HG03457 (cell line): ENCODE measurements around the gene GEMIN4.

ENCODE experiments used
- ATAC-seq: cut with Tn5 transposase; IDR thresholded peaks from one replicate; pipeline ENCODE4 v1.9.1; 2021; ENCODE audit warnings: moderate number of reproducible peaks; ENCODE audit not compliant: unreplicated experiment

GEMIN4 gene

DNA sequence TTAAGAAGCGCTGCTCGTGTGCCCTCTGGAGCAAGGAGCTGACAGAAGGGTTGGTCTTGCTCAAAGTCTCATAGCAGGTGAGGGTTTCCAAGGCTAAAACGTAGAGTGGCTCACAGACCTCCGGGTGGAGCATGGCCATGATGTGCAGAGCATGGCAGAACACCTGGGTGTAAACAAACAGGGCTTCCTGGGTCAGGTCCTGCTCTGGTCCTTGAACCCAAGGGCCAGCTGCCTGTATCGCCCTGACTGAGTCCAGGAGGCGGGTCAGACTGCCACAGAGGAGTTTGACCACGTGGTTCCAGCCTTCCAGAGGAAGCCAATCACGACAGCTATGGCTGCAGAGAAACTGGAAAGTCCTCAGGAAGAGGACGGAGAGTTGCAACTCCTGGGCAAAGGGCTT is 7.1 kb downstream of the GEMIN4 start:
- no peak for ATAC-seq

DNA sequence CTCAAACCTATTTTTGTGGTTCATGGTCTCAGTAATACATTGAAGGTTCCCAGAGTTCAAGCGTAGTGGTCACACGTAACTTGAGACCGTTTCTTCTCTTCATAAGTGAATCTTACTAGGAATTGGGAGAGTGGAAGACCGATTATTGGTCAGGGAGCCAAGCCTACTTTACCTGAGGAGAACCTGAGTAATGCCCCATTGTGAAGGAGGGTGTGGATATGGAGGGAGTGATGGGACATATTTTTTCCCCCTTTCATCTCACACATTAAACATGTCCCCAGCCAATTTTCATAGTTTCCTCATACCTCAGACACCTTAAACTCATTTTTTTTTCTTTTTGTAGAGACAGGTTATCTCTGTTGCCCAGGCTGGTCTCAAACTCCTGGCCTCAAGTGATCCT is 8.9 kb downstream of the GEMIN4 start:
- ATAC-seq = no peak

DNA sequence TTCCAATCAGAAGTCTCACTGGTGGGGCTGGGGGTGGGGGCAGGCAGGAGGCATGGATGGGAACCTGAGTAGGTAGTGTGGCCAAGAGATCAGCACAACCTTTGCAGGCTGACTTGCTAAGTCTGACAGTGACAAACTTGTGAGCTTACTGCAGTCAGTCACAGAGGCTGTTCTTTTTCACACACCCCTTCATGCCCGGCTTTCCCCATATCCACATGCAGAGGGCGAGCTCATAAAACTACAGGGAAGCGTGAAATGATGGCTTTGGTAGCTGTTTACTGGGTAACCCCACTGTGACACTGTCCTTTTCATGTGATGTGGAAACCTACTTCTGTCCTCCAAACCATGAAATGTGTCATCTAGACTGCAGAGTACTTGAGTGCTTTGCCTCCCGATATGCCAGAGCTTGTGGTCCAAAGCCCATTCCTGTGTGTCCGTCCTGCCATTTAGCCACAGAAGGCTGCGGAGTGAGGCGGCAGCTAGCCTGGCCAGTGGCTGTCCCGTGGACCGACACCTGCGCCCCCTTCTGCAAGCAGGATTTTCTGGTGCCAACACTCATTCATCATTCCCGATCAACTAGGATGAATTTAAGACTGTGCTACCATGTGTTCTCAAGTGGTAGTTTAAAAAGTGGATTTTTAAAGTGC is 9.8 kb downstream of the GEMIN4 start:
- ATAC-seq = no peak

DNA sequence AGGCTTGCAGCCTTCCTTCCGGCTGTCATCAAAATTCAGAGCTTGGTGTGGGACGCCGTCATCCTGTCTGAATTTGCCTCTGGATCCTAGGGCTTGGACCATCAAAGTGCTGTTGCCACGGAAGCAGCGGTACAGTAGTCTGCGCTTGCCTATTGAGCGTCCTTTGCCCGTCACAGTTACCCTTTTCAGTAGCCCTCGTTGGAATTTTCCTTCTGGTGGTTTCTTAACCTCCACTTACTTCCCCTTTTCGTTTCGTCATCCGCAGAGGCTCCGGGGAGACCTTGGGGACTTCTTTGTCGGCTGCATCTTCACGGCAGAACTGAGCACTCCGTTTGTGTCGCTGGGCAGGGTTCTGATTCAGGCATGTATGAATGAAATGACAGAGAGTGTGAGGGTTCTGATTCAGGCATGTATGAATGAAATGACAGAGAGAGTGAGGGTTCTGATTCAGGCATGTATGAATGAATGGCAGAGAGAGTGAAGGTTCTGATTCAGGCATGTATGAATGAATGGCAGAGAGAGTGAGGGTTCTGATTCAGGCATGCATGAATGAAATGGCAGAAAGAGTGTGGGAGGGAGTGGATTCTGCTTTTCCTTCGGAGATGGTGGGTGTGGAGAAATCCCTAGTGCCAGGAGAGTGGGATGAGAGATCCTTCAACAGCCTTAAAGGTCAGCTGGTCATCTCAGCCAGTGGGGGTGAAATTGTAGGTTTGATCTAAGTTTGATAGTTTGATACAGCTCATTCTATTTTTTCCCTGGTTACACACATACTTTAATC is 11.6 kb downstream of the GEMIN4 start:
- peak; percentile 58 for ATAC-seq

DNA sequence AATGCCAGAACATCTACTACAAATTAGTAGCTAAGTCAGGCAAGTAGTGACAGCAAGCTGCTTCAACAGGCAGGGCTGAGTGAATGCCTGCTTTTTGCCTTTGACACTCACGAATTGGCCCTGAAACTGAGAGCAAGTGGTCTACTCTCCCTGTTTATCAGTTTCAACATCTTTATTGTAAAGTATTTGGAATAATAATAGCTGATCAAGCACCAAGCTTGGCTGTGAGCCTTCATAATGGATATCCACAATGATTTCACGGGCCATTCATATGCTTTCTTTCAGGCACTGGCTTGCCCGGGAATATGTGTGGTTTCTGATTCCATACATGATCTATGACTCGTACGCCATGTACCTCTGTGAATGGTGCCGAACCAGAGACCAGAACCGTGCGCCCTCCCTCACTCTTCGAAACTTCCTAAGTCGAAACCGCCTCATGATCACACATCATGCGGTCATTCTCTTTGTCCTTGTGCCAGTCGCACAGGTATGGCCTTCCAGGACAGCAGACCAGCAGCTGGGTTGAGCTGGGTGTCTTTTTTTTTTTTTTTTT is 14.4 kb downstream of the GEMIN4 start:
- no peak for ATAC-seq

DNA sequence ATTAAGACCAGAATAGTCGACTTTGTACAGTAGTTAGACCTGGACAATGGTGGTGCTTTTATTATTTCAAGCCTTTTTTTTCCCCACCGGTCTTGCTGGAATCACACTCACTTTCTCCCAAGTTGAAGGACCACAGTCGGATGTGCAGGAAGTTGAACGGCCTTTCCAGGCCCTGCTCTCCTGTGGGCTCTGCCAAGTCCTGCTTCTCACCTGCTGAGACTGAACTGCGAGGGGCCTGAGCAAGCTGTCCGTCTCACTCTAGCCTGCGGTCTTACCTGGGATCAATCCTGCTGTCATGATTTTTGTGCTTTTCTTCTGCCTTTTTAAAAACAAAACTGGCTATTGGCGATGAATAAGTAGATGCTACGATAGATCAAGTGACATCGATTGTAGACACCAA is 18.3 kb downstream of the GEMIN4 start:
- ATAC-seq = no peak

DNA sequence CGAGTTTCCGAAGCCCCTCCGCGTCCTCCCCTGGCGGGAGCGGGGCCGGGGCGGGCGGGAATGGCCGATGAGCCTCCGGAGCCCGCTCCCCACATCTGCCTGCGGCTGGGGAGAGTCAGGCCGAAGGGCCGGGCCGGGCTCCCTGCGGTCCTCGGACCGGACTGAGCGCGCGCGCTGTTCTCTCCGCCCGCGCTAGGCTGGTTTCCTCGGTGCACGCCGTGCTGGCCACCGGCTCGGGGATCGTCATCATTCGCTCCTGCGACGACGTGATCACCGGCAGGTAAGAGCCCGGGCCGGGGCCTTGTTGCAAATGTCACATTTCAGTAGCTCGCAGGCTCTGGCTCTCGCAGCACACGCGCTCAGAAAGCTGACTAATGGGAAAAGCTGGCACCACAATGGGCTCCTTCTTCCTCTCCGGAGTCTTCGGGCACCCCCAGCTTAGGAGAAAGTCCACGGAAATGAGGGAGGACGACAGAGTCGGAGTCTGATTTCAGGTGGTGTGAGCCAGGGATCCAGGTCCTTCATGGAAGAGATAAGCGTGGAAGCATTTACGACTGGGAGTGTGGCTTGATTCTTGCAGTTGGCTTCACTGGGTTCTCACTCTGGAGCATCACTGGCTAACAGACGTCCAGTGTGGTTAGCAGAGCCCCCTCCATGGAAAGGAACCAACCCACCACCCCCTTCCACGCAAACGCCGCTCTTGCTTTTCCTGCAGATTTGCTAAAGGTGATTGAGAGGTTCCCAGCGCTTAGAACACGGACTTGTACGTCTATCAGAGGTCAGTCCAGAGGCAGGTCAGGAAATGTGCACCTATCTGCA is 19.0 kb downstream of the GEMIN4 start:
- no peak for ATAC-seq

DNA sequence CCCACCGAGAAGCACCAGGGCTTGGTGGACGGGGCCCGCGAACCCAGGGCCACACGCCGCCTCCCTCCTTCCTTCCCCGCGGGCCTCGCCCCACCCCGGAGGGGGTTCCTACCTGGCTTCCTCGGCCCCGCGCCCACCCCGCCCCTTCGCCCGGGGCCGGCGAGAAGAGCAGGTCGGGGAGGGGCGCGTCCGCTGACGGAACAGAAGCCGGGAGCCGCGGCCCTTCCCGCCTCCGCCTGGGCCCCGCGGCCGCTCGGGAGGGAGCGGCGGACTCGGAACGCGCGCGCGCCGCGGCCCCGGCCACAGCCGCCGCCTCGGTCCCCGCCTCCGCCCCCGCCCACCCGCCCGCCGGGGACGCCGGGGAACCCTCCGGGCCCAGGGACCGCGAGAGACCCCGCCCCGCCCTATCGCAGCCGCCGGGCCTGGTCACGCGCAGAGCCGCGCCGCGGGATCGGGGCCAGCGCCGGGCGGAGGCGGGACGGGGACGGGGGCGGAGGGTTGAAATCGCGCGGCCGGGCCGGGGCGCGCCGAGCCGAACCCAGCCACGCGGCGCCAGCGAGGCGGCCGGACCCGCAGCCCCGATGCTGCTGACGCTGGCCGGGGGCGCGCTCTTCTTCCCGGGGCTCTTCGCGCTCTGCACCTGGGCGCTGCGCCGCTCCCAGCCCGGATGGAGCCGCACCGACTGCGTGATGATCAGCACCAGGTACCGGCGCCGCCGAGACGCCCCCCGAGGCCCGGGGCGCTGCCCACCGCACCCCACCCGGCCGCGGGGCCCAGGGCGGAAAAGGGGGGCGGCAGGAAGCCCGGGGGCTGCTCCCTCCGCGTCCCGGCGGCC is 19.8 kb downstream of the GEMIN4 start, which contains the start of gene TLCD3A:
Gene TLCD3A, plus strand, starts transcription at position 530 of the 835 bp plus-strand sequence. Its CDS starts 52 bp downstream, at position 582.
- no peak for ATAC-seq

DNA sequence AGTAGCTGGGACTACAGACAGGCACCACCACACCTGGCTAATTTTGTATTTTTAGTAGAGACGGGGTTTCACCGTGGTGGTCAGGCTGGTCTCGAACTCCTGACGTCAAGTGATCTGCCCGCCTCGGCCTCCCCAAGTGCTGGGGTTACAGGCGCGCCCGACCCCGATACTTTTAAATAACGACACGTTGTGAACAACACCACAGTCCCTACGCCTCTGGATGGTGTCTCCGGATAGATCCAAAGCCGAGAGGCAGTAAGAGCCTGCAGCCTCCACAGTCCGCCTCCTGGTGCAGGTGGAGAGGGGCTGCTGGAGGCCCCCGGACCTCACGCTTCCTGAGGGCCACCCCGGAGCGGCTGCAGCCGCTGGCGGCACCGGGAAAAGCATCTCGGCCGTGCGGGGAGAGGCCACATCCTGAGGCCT is 20.4 kb downstream of the GEMIN4 start:
- ATAC-seq = no peak

DNA sequence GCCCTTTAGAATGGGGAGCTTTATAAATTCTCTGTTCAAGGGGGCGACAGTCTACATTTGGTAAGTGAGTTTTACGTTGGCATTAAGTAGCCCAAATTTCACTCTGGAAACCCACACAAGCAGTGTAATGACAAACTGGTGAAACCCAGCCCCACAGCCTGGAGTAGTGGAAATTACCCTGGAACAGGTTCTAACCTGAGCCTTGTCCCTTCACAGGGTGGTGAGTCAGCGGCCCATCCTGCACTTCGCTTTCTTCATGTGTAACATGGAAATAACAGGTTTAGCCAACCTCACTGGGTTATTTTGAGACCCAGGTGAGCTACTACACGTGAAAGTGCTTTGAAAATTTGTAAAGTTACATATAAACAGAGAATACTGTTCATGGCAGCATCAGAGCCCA is 23.2 kb downstream of the GEMIN4 start:
- no peak for ATAC-seq

DNA sequence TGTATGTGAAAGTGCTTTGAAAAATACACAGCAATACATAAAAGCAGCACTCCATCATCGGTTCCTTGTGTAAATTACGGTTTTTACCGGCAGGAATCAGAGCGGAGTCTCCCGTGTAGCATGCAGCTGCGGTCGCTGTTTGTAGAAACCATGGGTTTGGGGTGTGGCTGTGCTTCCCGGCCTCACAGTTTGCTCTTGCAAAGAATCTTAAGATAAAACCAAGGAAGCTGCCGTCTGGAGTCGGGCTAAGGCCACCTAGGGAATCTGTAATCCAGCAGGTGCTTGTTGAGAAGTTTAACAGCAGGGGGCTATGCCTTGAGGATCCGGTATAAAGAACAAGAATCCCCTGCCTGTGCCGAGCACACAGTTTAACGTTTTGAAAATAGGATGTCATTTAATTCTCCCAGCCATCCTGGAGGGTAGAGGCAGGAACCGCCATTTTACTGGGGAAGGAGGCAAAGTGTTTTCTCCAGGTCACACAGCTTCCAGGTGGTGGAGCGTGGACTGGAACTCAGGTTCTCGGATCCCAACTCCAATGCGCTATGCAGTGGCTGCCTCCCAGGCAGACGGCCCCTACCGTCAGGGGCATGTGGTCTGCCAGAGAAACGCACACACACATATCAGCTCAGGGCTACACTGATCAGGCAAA is 25.7 kb downstream of the GEMIN4 start:
- ATAC-seq = no peak

DNA sequence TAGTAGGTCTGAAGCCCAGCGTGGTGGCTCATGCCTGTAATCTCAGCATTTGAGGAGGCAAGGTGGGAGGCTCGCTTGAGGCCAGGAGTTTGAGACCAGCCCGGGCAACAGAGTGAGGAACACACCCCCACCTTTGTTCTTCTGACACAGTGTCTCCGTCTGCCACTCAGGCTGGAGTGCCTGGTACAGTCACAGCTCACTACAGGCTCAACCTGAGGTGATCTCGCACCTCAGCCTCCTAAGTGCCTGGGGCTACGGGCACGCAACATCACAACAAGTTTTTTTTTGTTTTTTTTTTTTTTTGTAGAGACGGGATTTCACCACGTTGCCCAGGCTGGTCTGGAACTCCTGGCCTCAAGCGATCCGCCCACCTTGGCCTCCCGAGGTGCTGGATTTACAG is 26.3 kb downstream of the GEMIN4 start:
- no peak for ATAC-seq

DNA sequence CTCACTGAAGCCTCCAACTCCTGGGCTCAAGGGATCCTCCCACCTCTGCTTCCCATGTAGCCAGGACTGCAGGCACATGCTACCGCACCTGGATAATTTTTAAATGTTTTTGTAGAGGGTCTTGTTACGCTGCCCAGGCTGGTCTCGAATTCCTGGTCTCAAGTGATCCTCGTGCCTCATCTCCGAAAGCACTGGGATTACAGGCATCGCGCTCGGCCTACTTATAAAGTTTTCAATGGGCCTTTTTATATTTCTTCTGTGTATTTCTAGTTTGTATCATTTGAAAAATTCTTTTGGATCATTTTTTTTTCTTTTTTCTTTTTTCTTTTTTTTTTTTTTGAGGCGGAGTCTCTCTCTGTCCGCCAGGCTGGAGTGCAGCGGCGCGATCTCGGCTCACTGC is 27.0 kb downstream of the GEMIN4 start:
- no peak for ATAC-seq

DNA sequence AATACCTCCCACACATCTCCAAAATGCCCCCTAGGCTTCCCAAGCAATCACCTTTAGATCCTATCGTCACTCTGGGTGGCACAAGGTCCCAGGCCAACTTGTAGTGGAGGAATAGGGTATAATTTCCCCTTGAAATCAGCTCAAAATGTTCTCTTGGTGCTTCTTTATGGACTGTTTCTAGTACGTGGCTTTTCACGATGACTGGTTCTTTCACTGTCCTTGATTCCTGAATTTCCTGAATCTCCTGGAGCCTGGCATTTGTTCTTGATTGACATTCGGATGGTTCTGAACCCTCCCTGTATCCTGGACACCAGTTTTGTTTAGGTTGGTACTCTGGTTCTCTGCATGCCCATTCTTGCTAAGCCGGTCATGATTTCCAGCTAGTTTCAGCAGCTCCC is 30.5 kb downstream of the GEMIN4 start:
- ATAC-seq = no peak

DNA sequence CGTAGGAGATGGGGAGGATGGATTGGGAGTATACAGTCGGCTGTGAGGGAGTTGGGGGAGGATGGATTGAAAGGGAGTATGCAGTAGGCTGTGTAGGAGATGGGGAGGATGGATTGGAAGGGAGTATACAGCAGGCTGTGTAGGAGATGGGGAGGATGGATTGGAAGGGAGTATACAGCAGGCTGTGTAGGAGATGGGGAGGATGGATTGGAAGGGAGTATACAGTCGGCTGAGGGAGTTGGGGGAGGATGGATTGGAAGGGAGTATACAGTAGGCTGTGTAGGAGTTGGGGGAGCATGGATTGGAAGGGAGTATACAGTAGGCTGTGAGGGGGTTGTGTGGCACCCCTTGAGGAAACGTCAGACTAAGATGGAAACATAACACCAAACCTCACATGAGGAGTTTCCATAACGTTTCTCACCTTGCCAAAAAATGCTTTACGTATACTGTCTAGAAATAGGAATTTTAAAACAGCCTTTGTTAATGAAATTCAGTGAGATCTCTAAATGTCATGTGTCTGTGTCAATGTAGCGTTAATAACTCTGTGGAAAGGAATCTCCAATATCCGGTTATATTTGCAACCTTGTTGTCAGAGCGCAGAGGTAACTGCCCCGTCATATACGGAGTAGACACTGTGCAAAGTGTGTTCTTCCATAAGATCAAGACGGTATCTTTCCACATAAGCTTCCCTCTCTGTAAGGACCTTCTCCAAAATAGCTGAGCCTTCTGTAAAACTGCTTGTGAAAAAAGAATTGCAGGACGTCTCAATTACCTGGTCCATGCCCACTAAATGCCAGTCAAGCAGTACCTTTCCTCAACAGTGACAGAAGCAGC is 31.1 kb downstream of the GEMIN4 start:
- ATAC-seq = no peak

DNA sequence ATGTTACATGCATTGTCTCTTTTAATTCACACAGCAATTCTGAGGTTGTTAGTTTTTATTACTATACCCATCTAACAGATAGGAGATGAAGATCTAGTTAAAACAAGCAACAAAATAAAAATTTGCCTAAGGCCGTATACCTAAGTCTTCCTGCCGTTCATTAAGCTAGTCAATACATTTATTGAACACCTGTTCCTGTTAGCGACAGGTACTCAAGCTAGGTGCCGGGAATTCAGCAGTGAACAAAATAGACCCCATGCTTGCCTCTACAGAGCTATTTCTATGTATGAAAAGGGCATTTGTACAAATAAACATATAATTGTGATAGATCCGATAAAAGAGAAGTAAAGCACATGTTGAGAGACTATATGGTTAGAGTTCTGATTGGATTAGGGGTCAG is 34.0 kb downstream of the GEMIN4 start:
- ATAC-seq = no peak

DNA sequence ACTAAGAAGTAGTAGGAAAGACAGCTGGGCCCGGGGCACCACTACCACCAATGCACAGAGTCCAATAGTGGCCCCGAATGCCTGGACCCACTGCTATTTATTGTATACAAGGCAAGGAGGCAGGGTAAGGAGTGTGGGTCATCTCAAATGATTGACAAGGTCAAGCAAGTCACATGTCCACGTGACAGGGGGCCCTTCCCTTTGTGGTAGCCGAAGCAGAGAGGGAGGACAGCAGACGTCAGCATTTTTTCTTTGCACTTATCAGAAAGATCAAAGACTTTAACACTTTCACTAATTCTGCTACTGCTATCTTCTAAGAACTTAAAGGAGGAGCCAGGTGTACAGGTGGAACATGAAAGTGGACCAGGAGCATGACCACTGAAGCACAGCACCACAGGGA is 43.9 kb downstream of the GEMIN4 start:
- no peak for ATAC-seq

DNA sequence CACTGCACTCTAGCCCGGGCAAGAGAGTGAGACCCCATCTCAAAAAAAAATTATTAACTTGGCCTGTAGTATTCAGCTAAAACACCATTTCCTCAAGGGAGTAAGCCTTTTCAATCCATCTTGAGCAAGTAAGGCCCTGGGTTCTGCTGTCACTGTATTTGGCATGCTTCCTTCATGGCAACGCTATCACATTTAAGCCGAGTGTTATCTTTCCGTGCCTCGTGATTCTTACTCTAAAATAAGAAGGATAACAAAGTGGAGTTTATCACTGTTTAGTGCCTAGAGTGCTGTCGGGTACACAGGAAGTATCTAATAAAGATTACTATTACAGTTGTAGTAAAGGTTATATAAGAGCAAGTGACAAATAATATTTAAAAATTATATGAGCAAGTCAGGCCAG is 46.2 kb downstream of the GEMIN4 start:
- ATAC-seq = no peak

DNA sequence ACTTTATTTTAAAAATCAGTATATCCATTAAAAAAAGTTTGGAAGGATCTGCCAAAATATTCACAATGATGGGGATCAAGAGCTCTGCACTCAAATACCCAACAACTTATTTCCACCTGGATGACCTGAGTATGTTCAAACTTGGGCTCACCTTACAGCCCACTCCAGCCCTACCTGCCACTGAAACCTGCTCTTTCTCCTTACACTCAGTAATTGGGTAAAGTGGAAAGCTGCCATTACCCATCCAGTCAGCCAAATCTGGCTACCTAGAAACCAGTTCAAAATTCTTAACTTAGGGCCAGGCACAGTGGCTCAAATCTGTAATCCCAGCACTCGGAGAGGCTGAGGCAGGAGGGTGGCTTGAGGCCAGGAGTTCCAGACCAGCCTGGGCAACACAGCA is 47.1 kb downstream of the GEMIN4 start:
- no peak for ATAC-seq
